Astrocyte of the spinal cord (primary cell): ENCODE results near the gene TECRL.

Experiments
- DNase-seq: peaks from one replicate; pipeline ENCODE4 v3.0.0; 2011; ENCODE audit warnings: low read depth, low spot score
- H3K4me3 ChIP-seq: 2 replicates; pipeline ENCODE4 v1.5.1; 2011; ENCODE audit warnings: low read depth, mild to moderate bottlenecking, low read length, moderate library complexity
- in situ Hi-C: cut with HindIII; loops from 2 replicates; pipeline ENCODE4 v1.10.0; 2017; ENCODE audit warnings: low sequenced_read_pairs
- TF ChIP-seq, protein P1 (sequence below): IDR thresholded peaks from 2 replicates; pipeline ENCODE4 v1.5.1; 2012; ENCODE audit warnings: low read depth, mild to moderate bottlenecking, low read length, inconsistent platforms

Gene TECRL

DNA sequence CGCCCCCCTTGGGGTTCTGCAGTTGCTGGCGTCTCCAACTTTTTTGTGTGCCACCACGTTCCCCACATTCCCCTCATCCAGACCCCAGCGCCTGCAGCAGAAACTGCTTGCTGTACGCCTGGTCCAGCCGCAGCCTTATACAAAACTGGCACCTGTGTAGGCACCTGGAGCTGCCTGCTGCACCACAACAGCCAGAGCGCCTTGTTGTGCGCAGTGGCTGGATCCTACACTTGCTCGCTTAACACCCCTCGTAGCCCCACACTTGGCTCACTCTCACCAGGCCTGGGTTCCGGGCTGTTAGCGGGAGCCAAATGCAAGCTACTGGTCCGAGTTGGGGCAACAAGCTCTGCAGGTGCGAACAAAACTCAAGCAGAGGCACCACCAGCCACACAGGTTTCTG is 136.8 kb downstream of the TECRL start:
- no peak overlapping the region for H3K4me3 ChIP-seq
- peak; percentile 0 for DNase-seq
- in situ Hi-C loops = no loop called here
- TF ChIP-seq, protein P1, sequence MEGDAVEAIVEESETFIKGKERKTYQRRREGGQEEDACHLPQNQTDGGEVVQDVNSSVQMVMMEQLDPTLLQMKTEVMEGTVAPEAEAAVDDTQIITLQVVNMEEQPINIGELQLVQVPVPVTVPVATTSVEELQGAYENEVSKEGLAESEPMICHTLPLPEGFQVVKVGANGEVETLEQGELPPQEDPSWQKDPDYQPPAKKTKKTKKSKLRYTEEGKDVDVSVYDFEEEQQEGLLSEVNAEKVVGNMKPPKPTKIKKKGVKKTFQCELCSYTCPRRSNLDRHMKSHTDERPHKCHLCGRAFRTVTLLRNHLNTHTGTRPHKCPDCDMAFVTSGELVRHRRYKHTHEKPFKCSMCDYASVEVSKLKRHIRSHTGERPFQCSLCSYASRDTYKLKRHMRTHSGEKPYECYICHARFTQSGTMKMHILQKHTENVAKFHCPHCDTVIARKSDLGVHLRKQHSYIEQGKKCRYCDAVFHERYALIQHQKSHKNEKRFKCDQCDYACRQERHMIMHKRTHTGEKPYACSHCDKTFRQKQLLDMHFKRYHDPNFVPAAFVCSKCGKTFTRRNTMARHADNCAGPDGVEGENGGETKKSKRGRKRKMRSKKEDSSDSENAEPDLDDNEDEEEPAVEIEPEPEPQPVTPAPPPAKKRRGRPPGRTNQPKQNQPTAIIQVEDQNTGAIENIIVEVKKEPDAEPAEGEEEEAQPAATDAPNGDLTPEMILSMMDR = no peak

DNA sequence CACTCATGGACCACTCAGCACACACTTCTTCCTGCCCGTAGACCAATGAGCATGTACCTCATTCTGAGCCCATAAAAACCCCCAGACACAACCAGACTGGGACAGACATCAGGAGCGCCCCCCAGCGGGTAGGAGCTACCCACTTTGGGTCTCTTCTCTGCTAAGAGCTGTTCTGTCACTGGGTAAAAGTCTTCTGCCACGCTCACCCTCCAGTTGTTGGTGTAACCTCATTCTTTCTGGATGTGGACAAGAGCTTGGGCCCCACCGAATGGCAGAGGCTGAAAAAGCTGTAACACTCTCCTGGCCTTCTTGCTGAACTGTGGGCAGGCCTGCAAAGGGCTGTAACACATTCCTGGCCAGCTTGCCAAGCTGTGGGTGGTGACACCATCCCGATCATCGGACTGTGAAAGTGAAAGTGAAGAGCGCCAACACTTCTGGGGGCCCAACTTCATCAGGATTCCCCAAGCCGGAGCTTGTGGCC is 137.6 kb downstream of the TECRL start:
- in situ Hi-C loops = no loop called here
- TF ChIP-seq, protein P1 = no peak

DNA sequence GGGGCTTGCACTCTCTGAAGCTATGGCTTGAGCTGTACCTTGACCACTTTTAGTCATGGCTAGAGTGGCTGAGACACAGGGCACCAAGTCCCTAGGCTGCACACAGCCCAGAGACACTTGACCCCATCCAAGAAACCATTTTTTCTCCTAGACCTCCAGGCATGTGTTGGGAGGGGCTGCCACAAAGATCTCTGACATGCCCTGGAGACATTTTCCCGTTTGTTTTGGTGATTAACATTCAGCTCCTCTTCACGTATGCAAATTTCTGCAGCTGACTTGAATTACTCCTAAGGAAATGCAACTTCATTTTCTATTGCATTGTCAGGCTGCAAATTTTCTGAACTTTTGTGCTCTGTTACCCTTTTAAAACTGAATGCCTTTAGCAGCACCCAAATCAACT is 142.6 kb downstream of the TECRL start:
- DNase-seq = no peak
- in situ Hi-C loops = no loop called here
- TF ChIP-seq, protein P1 = no peak

More for the DNA sequence above, 137.6 kb downstream of the TECRL start:
- DNase-seq = no peak
- no peak overlapping the region for H3K4me3 ChIP-seq

DNA sequence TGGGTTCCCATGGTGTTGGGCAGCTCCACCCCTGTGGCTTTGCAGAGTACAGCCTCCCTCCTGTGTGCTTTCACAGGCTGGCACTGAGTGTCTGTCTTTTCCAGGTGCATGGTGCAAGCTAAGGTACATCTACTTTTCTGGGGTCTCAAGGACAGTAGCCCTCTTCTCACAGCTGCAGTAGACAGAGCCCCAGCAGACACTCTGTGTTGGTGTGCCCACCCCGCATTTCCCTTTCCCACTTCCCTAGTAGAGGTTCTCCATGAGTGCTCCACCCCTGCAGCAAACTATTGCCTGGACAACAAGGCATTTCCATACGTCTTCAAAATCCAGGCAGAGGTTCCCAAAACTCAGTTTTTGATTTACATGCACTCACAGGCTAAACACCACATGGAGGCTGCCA is 143.0 kb downstream of the TECRL start:
- DNase-seq = no peak
- TF ChIP-seq, protein P1 = no peak
- no peak overlapping the region for H3K4me3 ChIP-seq
- in situ Hi-C loops = no loop called here

More for the DNA sequence above, 142.6 kb downstream of the TECRL start:
- H3K4me3 ChIP-seq = no peak overlapping the region

DNA sequence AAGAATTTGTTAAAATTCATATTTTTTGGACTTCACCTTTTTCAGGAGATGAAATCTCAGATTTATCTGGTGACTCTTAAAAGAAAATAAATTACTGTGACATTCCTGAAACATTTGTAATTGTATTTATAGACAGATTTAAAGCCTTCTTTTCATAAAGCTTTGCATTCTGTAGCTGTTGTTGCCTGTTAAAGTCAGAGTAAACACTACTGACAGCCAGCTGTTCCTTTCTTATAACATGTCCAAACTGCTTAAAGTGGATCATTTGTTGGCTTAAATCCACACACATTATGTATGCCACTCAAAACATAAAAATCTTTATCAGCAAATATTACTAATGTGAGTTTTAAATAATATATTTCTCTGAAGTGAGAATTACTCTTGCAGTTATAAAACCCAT is 157.5 kb downstream of the TECRL start:
- in situ Hi-C loops = no loop called here

DNA sequence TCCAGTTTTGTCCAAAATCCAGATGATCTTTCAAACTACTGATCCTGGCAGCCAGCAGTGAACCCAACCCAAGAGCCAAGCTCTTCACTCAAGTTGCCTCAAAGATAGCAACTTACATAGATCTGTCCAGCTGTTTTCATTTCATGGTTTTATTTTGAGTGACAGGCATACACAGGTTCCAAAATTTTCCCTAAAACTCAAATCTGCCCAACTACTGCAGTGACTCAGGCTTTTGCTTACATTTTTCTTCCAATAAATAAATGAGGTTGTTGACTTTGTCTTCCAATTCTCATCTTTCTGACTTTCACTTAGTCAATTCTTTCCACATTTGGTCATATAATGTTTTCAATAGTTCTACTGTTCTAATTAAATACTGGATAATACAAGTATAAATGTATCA is 158.8 kb downstream of the TECRL start:
- in situ Hi-C loops = no loop called here
- TF ChIP-seq, protein P1 = no peak

More for the DNA sequence above, 157.5 kb downstream of the TECRL start:
- no peak overlapping the region for H3K4me3 ChIP-seq
- TF ChIP-seq, protein P1 = no peak
- no peak for DNase-seq

DNA sequence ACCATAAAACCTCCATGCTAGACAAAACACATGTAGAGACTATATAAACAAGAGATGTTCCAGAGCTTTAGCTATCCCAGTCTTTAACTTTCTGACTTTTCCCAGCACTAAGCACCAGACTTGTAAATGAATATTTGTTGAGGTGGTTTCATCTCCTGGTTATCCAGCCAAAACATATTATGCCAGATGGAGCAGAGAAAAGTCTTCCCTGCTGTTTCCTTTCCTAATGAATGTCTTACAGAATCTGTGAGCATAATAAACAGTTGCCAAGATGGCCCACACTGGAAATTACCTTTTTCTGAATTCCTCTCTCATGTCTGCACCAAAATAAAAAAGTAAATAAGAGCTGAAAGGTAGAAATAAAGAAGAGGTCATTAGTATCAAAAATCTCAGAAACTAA is 159.2 kb downstream of the TECRL start:
- H3K4me3 ChIP-seq = no peak overlapping the region
- in situ Hi-C loops = no loop called here
- TF ChIP-seq, protein P1 = no peak
- no peak for DNase-seq

More for the DNA sequence above, 158.8 kb downstream of the TECRL start:
- DNase-seq = no peak
- no peak overlapping the region for H3K4me3 ChIP-seq
